Aorta (tissue), 5 donors: Measurements from ENCODE around the gene LMO7. TPM values are rescaled to one million over a fixed set of nuclear protein-coding genes. Genes with fewer than 3 reads are reported as not detected.

Source experiments
- ATAC-seq: fragments of 200-7000 bp; cut with Tn5 transposase; one replicate; pipeline ENCODE4 v1.9.1; 2022; ENCODE audit warnings: moderate library complexity; ENCODE audit not compliant: low FRiP score
- DNase-seq, 2 donors: peaks; one replicate each; pipeline ENCODE4 v3.0.0-alpha.2; 2020
- H3K27ac ChIP-seq, 2 donors: one replicate each; pipeline ENCODE4 v1.5.1; 2013; ENCODE audit warnings: low read length in 2 of 2, mild to moderate bottlenecking in 2 of 2, moderate library complexity in 2 of 2, control low read depth in 1 of 2, inconsistent platforms in 1 of 2, low read depth in 1 of 2
- H3K27me3 ChIP-seq, 2 donors: one replicate each; pipeline ENCODE4 v1.6.1; 2013; ENCODE audit warnings: control low read depth in 1 of 2, low read length in 1 of 2, mild to moderate bottlenecking in 1 of 2, moderate library complexity in 1 of 2; ENCODE audit not compliant: insufficient read depth in 2 of 2, control insufficient read depth in 1 of 2
- H3K36me3 ChIP-seq, 2 donors: one replicate each; pipeline ENCODE4 v1.6.1; 2013; ENCODE audit warnings: control low read depth in 1 of 2, low read length in 1 of 2, mild to moderate bottlenecking in 1 of 2; ENCODE audit not compliant: insufficient read depth in 2 of 2, control insufficient read depth in 1 of 2
- H3K4me1 ChIP-seq, 2 donors: one replicate each; pipeline ENCODE4 v1.6.1; 2013; ENCODE audit warnings: low read length in 2 of 2, control low read depth in 1 of 2, mild to moderate bottlenecking in 1 of 2, moderate library complexity in 1 of 2; ENCODE audit not compliant: insufficient read depth in 2 of 2, control insufficient read depth in 1 of 2
- H3K4me3 ChIP-seq, 2 donors: one replicate each; pipeline ENCODE4 v1.5.1; 2013; ENCODE audit warnings: low read length in 2 of 2, control low read depth in 1 of 2, mild to moderate bottlenecking in 1 of 2
- H3K9me3 ChIP-seq: one replicate; pipeline ENCODE4 v1.6.1; 2013; ENCODE audit warnings: mild to moderate bottlenecking, low read length; ENCODE audit not compliant: control insufficient read depth
- WGBS, 2 donors: extraction: QIAGEN DNeasy Blood & Tissue Kit; methylation state at CpG; one replicate each; pipeline ENCODE4 v1.1.7; 2013; 5-methylcytosine and 5-hydroxymethylcytosine counted together
- intact Hi-C, 2 donors: fragments of 100-400 bp; cut with DNase I; formaldehyde crosslinking; loops; one replicate each; pipeline versions ENCODE4 v1.14.2 to v1.15.0; 2022
- polyA plus RNA-seq, 2 donors: library from polyadenylated mRNA; stranded (reverse); fragments of 200-250 nt; gene quantifications; one replicate each; pipeline ENCODE4 v1.2.3, GENCODE V29; 2013
- total RNA-seq, 2 donors: library from RNA; stranded (reverse); fragmentation: NEBNext Ultra II Directional; extraction: Animal tissue kit (Norgen Biotek cat#: 25700); gene quantifications; one replicate each; pipeline ENCODE4 v1.2.1, GENCODE V29; 2021
- donor health status: healthy with polysubstance abuse.
- donor health status: Bipolar disorder and iron deficiency.
- donor health status: DM: no; HTN: no; CAD: no.
- donor health status: DM: no; HTN: no; CAD: no.
- donor health status: DM: yes; HTN: yes; CAD: no.

Gene LMO7
- total and polyA plus RNA-seq, 4 donors: 31.7 to 76.8 (median 55.9) TPM

- peak; percentile 47 for ATAC-seq
- no peaks in the 10 kb centered on the region for H3K27me3 ChIP-seq
- no peaks in the 10 kb centered on the region for H3K36me3 ChIP-seq
- H3K9me3 ChIP-seq: no peaks in the 10 kb centered on the region
- DNase-seq: no peak
- H3K4me3 ChIP-seq: peak overlapping the region; percentile 48 to 89
- WGBS, 2 donors: 2% methylated on average over 7 of the region's 7 CpGs
- H3K4me1 ChIP-seq: peaks cover 2 to 11% of the 10 kb centered on the region in 2 donors
- peak overlapping the region; percentile 69 to 83 for H3K27ac ChIP-seq
- intact Hi-C loops: loop anchor here in 1 of 2 donors (5.0 kb wide), 1 partner anchor 40 kb away; no protein-coding TSS in a partner anchor
These were observed 126.2 kb downstream of the LMO7 start for GRCh38 chr13:75762076-75762937.

GRCh38 chr13:75762955-75763354, 126.8 kb downstream of the LMO7 start:
- peak overlapping the region; percentile 68 to 69 for H3K27ac ChIP-seq
- DNase-seq: no peak
- H3K36me3 ChIP-seq: no peaks in the 10 kb centered on the region
- intact Hi-C loops: loop anchor here in 1 of 2 donors (5.0 kb wide), 1 partner anchor 39 kb away; no protein-coding TSS in a partner anchor
- H3K4me3 ChIP-seq: peak overlapping the region; percentile 48 to 89
- H3K4me1 ChIP-seq: peaks cover 2 to 11% of the 10 kb centered on the region in 2 donors
- ATAC-seq: no peak
- H3K9me3 ChIP-seq: no peaks in the 10 kb centered on the region
- H3K27me3 ChIP-seq: no peaks in the 10 kb centered on the region
- 20 to 36% methylated on average over 2 of the region's 2 CpGs for WGBS, 2 donors

- 32 to 38% methylated on average over 3 of the region's 3 CpGs for WGBS, 2 donors
- peak overlapping the region in 1 of 2 donors; percentile 17 for H3K27ac ChIP-seq
- peak overlapping the region in 1 of 2 donors; percentile 10 for H3K4me3 ChIP-seq
- ATAC-seq: no peak
- DNase-seq: no peak
- H3K9me3 ChIP-seq: no peaks in the 10 kb centered on the region
- intact Hi-C loops: loop anchor here in 1 of 2 donors (5.0 kb wide), 1 partner anchor 39 kb away; no protein-coding TSS in a partner anchor
- H3K36me3 ChIP-seq: no peaks in the 10 kb centered on the region
- peaks cover 2 to 11% of the 10 kb centered on the region in 2 donors for H3K4me1 ChIP-seq
- no peaks in the 10 kb centered on the region for H3K27me3 ChIP-seq
These were observed 127.4 kb downstream of the LMO7 start for GRCh38 chr13:75763512-75763911.

- H3K36me3 ChIP-seq: no peaks in the 10 kb centered on the region
- intact Hi-C loops: loop anchor here in 1 of 2 donors (5.0 kb wide), 1 partner anchor 38 kb away; no protein-coding TSS in a partner anchor
- DNase-seq (no peak), ATAC-seq (no peak)
- peaks cover 2 to 11% of the 10 kb centered on the region in 2 donors for H3K4me1 ChIP-seq
- H3K27me3 ChIP-seq: no peaks in the 10 kb centered on the region
- peak overlapping the region in 1 of 2 donors; percentile 57 for H3K27ac ChIP-seq
- no peak overlapping the region for H3K4me3 ChIP-seq
- 70 to 81% methylated on average over 2 of the region's 2 CpGs for WGBS, 2 donors
- H3K9me3 ChIP-seq: no peaks in the 10 kb centered on the region
These were observed 128.3 kb downstream of the LMO7 start for GRCh38 chr13:75764251-75764925.

GRCh38 chr13:75764926-75765310, 128.8 kb downstream of the LMO7 start:
- no peak for DNase-seq
- no peak overlapping the region for H3K27ac ChIP-seq
- ATAC-seq: no peak

GRCh38 chr13:75766636-75767035, 130.5 kb downstream of the LMO7 start:
- no peaks in the 10 kb centered on the region for H3K27me3 ChIP-seq
- no peak overlapping the region for H3K4me3 ChIP-seq
- H3K27ac ChIP-seq: no peak overlapping the region
- no peaks in the 10 kb centered on the region for H3K9me3 ChIP-seq
- ATAC-seq (no peak), DNase-seq (no peak)
- WGBS, 2 donors: 89 to 99% methylated on average over 2 of the region's 2 CpGs
- peaks cover 2 to 7% of the 10 kb centered on the region in 2 donors for H3K4me1 ChIP-seq
- intact Hi-C loops: loop anchor here in 1 of 2 donors (5.0 kb wide), 1 partner anchor 36 kb away; no protein-coding TSS in a partner anchor
- no peaks in the 10 kb centered on the region for H3K36me3 ChIP-seq

More at GRCh38 chr13:75764926-75765310, 128.8 kb downstream of the LMO7 start:
- no peaks in the 10 kb centered on the region for H3K27me3 ChIP-seq
- 7 to 14% methylated on average over 3 of the region's 3 CpGs for WGBS, 2 donors
- no peak overlapping the region for H3K4me3 ChIP-seq
- no peaks in the 10 kb centered on the region for H3K36me3 ChIP-seq
- no peaks in the 10 kb centered on the region for H3K9me3 ChIP-seq
- intact Hi-C loops: loop anchor here (5.0 kb wide), 1 partner anchor 37 kb away; no protein-coding TSS in a partner anchor
- H3K4me1 ChIP-seq: peaks cover 2 to 9% of the 10 kb centered on the region in 2 donors

GRCh38 chr13:75769141-75769905, 133.2 kb downstream of the LMO7 start:
- Histone ChIP-seq H3K36me3 (no peaks in the 10 kb centered on the region), H3K27me3 (no peaks in the 10 kb centered on the region), H3K4me3 (no peak overlapping the region), H3K9me3 (no peaks in the 10 kb centered on the region), H3K27ac (no peak overlapping the region), H3K4me1 (peaks cover 2 to 12% of the 10 kb centered on the region in 2 donors)
- DNase-seq (no peak), ATAC-seq (no peak)
- intact Hi-C loops: loop anchor here in 1 of 2 donors (5.0 kb wide), 1 partner anchor 33 kb away; no protein-coding TSS in a partner anchor
- 33 to 34% methylated on average over 1 of the region's 1 CpG for WGBS, 2 donors

- 89 to 90% methylated on average over 1 of the region's 1 CpG for WGBS, 2 donors
- Histone ChIP-seq H3K4me3 (no peak overlapping the region), H3K4me1 (peaks cover 1 to 12% of the 10 kb centered on the region in 2 donors), H3K9me3 (no peaks in the 10 kb centered on the region), H3K36me3 (no peaks in the 10 kb centered on the region), H3K27ac (no peak overlapping the region), H3K27me3 (no peaks in the 10 kb centered on the region)
- no peak for ATAC-seq
- intact Hi-C loops: no loop called here
- DNase-seq: no peak
These were observed 134.0 kb downstream of the LMO7 start for GRCh38 chr13:75770164-75770563.
